Measurements from ENCODE around the gene PTTG2.

DNA sequence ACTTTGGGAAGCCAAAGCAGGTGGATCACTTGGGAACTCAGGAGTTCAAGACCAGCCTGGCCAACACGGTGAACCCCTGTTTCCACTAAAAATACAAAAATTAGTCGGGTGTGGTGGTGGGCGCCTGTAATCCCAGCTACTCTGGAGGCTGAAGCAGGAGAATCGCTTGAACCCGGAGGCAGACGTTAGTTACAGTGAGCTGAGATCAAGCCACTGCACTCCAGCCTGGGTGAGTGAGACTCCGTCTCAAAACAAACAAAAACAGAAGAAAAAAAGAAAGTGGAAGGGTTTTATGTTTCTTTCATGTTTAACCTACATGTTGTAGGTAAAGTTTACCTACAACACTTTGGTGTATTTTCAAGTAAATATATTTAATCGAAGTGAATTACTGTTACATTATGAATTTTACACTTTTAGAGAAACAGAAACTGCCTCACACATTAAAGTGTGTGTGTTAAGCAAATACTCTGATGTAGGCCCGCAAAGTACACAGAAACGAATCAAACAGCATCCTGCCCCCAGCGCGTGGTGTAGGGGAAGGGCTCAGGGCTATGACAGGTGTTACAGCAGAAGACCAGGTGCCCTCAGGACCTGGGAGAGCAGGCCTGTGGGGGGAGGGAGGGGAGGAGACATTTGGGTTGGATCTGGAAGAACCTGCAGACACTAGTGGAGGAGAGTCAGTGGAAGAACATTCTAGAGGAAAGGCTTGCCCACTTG lies 39.0 kb downstream of the PTTG2 start:
- TF ChIP-seq, protein P1, sequence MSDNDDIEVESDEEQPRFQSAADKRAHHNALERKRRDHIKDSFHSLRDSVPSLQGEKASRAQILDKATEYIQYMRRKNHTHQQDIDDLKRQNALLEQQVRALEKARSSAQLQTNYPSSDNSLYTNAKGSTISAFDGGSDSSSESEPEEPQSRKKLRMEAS (IDR thresholded peaks at IDR 0.05) = no peak
- TF ChIP-seq EP300 (IDR thresholded peaks at IDR 0.05; ENCODE audit: borderline replicate concordance) (no peak), TEAD4 (IDR thresholded peaks at IDR 0.05) (no peak), TAF1 (IDR thresholded peaks at IDR 0.05; ENCODE audit: low read depth) (no peak), FOXM1 (IDR thresholded peaks at IDR 0.05; ENCODE audit: borderline replicate concordance, low read depth) (no peak), YY1 (IDR thresholded peaks at IDR 0.05; ENCODE audit: low read depth) (no peak), NFIC (IDR thresholded peaks at IDR 0.05) (no peak), CREB1 (IDR thresholded peaks at IDR 0.05; ENCODE audit: low read depth) (no peak), USF1 (IDR thresholded peaks at IDR 0.05) (no peak), RAD21 (IDR thresholded peaks at IDR 0.05; ENCODE audit: low read depth) (no peak), EGR1 (IDR thresholded peaks at IDR 0.05) (no peak)
- TF ChIP-seq, protein P2, sequence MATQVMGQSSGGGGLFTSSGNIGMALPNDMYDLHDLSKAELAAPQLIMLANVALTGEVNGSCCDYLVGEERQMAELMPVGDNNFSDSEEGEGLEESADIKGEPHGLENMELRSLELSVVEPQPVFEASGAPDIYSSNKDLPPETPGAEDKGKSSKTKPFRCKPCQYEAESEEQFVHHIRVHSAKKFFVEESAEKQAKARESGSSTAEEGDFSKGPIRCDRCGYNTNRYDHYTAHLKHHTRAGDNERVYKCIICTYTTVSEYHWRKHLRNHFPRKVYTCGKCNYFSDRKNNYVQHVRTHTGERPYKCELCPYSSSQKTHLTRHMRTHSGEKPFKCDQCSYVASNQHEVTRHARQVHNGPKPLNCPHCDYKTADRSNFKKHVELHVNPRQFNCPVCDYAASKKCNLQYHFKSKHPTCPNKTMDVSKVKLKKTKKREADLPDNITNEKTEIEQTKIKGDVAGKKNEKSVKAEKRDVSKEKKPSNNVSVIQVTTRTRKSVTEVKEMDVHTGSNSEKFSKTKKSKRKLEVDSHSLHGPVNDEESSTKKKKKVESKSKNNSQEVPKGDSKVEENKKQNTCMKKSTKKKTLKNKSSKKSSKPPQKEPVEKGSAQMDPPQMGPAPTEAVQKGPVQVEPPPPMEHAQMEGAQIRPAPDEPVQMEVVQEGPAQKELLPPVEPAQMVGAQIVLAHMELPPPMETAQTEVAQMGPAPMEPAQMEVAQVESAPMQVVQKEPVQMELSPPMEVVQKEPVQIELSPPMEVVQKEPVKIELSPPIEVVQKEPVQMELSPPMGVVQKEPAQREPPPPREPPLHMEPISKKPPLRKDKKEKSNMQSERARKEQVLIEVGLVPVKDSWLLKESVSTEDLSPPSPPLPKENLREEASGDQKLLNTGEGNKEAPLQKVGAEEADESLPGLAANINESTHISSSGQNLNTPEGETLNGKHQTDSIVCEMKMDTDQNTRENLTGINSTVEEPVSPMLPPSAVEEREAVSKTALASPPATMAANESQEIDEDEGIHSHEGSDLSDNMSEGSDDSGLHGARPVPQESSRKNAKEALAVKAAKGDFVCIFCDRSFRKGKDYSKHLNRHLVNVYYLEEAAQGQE (IDR thresholded peaks at IDR 0.05; ENCODE audit: low read depth) = no peak
